Measurements from ENCODE around the gene FITM2. TPM values are rescaled to one million over a fixed set of nuclear protein-coding genes. Genes with fewer than 3 reads are reported as not detected.

Gene FITM2
- total RNA-seq, 4 donors from 2014 or later: 2.1 to 4.8 (median 3.7) TPM

- Histone ChIP-seq H3K36me3 (peaks cover 0 to 21% (median 0%) of the 10 kb centered on the region in 3 donors), H3K4me1 (peaks cover 14 to 27% (median 17%) of the 10 kb centered on the region in 3 donors), H3K27ac (peak overlapping the region; percentile 70 to 83 (median 78)), H3K9me3 (no peaks in the 10 kb centered on the region), H3K27me3 (no peaks in the 10 kb centered on the region), H3K4me3 (peak overlapping the region; percentile 72 to 82 (median 78))
- 5 to 14% methylated on average over 9 to 10 of the region's 17 CpGs for WGBS, 2 donors
- no peak for TF ChIP-seq CTCF (IDR thresholded peaks at IDR 0.05)
- no peak for TF ChIP-seq POLR2A (IDR thresholded peaks at IDR 0.05)
- intact Hi-C loops (cut with DNase I): loop anchor here (2.0 to 10.0 kb wide), 2 partner anchors 91 to 195 kb away; no protein-coding TSS in a partner anchor
- no peak for DNase-seq
Observed at GRCh38 chr20:44309763-44310663, 989 bp downstream of the FITM2 start.

GRCh38 chr20:44306927-44307326 is 4.1 kb downstream of the FITM2 start:
- Histone ChIP-seq H3K9me3 (no peaks in the 10 kb centered on the region), H3K36me3 (peaks cover 0 to 21% (median 0%) of the 10 kb centered on the region in 3 donors), H3K4me3 (no peak overlapping the region), H3K4me1 (peaks cover 14 to 27% (median 17%) of the 10 kb centered on the region in 3 donors), H3K27ac (no peak overlapping the region), H3K27me3 (no peaks in the 10 kb centered on the region)
- TF ChIP-seq POLR2A (IDR thresholded peaks at IDR 0.05) (no peak), CTCF (IDR thresholded peaks at IDR 0.05) (no peak)
- intact Hi-C loops (cut with DNase I): no loop called here
- no peak for DNase-seq
- 88 to 91% methylated on average over 6 of the region's 9 CpGs for WGBS, 2 donors

- no peak overlapping the region for H3K27ac ChIP-seq
- intact Hi-C loops (cut with DNase I): no loop called here
- H3K36me3 ChIP-seq: peaks cover 0 to 21% (median 0%) of the 10 kb centered on the region in 3 donors
- peaks cover 0 to 7% (median 1%) of the 10 kb centered on the region in 3 donors for H3K4me1 ChIP-seq
- TF ChIP-seq POLR2A (IDR thresholded peaks at IDR 0.05) (no peak), CTCF (IDR thresholded peaks at IDR 0.05) (no peak)
- no peak overlapping the region for H3K4me3 ChIP-seq
- H3K9me3 ChIP-seq: no peaks in the 10 kb centered on the region
- no peak for DNase-seq
- no peaks in the 10 kb centered on the region for H3K27me3 ChIP-seq
Observed at GRCh38 chr20:44304383-44304782, 6.6 kb downstream of the FITM2 start.

DNA sequence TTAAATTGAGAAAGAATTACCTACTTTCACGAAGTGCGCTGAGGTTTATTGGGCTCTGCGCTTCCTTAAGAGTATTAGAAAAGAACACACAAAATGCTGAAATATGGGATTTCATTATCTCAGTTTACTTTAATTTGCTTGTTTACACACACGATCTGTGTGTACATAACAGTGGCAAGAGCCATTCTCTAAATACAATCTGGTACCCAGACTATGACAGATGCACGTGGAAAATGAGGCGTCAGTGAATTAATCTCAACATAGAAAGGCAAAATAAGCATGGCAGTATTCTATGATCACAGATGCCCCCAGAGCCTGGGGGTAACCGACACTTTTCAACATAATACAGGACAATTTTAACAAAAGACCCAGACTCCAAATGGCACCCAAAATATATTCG is 8.3 kb downstream of the FITM2 start:
- intact Hi-C loops (cut with DNase I): no loop called here
- no peak overlapping the region for H3K4me3 ChIP-seq
- no peaks in the 10 kb centered on the region for H3K27me3 ChIP-seq
- DNase-seq: no peak
- no peaks in the 10 kb centered on the region for H3K9me3 ChIP-seq
- H3K36me3 ChIP-seq: peaks cover 0 to 21% (median 0%) of the 10 kb centered on the region in 3 donors
- no peak overlapping the region for H3K27ac ChIP-seq
- WGBS, 2 donors: 83 to 91% methylated on average over 8 of the region's 8 CpGs
- H3K4me1 ChIP-seq: no peaks in the 10 kb centered on the region
- TF ChIP-seq POLR2A (IDR thresholded peaks at IDR 0.05) (no peak), CTCF (IDR thresholded peaks at IDR 0.05) (no peak)

GRCh38 chr20:44302026-44302669 is 8.9 kb downstream of the FITM2 start:
- TF ChIP-seq CTCF (IDR thresholded peaks at IDR 0.05): no peak
- TF ChIP-seq POLR2A (IDR thresholded peaks at IDR 0.05): no peak

More at GRCh38 chr20:44302026-44302669, 8.9 kb downstream of the FITM2 start:
- H3K27ac ChIP-seq: no peak overlapping the region
- WGBS, 2 donors: 27 to 65% methylated on average over 2 to 4 of the region's 5 CpGs
- no peaks in the 10 kb centered on the region for H3K27me3 ChIP-seq
- H3K36me3 ChIP-seq: peaks cover 0 to 20% (median 0%) of the 10 kb centered on the region in 3 donors
- no peaks in the 10 kb centered on the region for H3K9me3 ChIP-seq
- DNase-seq: no peak
- no peak overlapping the region for H3K4me3 ChIP-seq
- intact Hi-C loops (cut with DNase I): no loop called here
- H3K4me1 ChIP-seq: no peaks in the 10 kb centered on the region
